TTC549 (cell line): Measurements from ENCODE around the gene MRPL27.
"Not testable (repeated sequence)": the region's sequence is repeated elsewhere in the genome, so short reads cannot be mapped to it uniquely, and the experiment has no call there.

Source experiments
- FAIRE-seq: peaks from 2 replicates; lab custom pipeline; 2012; peaks lifted over from hg19 to GRCh38; lab: Jason Lieb, UNC

Gene MRPL27

DNA sequence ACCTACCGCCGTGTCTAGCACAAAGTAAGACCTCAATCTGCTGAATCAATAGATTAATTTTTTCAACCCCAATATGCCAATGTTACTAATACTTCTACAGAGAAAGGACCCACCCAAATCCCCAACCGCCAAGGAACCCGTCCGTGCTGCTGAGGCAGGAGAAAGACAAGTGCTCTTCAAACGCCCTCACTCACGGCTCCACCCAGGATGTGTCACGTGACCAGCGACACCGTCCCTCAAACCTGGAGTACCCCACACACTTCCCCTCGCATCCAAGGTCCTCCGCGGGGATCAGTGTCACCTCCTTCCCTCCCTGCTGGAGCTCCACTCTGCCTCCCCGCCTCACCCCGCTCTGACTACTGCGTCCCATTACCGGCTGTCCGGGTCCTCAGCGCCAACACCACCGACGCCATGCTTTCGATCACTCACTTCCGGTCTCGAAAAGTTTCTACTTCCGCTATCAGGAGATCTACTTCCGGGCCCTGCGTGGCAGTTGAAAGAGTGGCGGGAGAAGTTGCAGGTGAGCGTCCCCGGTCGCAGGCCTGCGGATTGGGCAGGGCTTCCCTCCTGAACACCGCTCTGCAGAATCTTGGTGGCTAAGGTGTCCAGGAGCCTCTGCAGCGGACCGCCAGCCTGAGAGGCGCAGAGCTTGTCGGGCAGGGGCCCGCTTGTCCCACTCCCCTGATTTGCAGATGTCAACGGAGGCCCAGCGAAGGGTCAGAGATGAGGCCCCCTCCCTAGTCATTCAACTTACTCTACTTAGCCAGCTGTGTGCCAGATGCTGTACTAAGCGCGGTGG, at the start of gene MRPL27, which contains the start of gene EME1:
TSS of gene MRPL27 (minus strand) at position 427 of the 799 bp plus-strand sequence. CDS start at position 413, 14 bp downstream.
TSS of gene EME1 (plus strand) at position 472 of the 799 bp plus-strand sequence. CDS start 1,980 bp downstream, outside the sequence.
- FAIRE-seq = no peak

DNA sequence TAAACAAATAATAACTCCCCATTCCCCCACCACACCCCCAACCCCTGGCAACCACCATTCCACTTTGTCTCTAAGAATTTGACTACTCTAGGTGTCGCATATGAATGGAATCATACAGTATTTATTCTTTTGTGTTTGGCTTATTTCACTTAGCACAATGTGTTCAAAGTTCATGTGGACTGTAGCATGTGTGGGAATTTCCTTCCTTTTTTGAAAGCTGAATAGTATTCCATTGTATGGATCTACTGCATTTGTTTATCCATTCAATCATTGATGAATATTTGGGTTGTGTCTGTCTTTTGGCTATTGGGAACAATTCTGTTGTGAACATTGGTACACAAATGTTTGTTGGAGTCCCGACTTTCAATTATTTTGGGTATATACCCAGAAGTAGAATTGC, 49.8 kb upstream of the MRPL27 start:
- no peak for FAIRE-seq

DNA sequence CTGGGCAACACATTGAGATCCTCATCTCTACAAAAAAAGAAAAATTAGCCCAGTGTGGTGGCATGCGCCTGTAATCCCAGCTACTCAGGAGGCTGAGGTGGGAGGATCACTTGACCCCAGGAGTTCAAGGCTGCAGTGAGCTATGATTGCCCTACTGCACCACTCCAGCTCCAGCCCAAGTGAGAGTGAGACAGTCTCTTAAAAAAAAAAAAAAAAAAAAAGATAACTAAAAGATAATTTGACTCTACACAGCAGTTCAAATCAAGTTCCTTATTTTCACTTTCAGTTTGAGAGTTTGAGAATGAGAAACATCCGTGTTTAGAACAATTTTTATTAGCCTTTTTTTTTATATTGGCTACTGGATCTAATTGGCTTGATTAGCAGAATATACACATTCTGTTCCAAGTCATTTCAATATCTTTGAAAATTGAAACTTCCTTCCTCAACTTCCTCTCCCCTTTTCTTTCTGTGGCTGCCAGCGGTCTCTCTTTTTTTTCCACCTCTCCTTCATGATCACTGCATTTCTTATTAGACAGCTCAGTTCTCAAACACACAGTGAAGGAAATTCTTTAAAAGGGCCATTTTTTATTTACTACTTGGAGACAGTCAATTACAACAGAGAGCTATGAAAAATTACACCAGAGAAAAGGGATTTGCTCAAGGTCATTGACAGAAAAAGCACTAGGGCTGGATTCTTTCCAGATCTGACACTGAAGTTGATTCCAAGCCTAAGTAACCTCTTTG, 48.5 kb upstream of the MRPL27 start:
- no peak for FAIRE-seq

DNA sequence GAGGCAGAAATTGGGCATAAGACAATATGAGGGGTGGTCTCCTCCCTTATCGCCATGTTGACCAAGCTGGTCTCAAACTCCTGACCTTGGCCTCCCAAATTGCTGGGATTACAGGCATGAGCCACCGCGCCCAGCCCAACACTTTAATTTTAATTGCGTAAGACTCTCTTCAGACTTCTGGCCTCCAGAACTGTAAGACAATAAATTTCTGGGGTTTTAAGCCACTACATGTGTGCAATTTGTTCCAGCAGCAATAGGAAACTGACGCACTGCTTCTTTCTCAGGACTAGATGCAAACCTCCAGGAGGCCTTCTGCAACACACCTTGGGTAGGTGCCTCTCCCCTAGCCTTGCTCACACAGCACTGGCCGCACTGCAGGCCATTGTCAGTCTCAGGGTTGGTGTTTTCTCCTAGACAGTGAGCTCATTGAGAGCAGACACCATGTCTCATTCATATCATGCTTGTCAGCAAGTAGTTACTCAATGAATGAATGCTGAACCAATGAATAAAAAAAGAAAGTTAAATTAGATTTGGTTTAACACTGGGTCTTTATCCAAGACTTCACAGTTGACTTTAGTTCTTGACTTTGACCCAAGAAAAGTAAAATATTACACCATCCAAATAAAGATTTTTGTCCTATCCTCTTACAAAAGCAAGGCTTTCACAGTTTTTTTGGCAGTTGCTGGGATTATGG, 47.6 kb upstream of the MRPL27 start:
- no peak for FAIRE-seq

DNA sequence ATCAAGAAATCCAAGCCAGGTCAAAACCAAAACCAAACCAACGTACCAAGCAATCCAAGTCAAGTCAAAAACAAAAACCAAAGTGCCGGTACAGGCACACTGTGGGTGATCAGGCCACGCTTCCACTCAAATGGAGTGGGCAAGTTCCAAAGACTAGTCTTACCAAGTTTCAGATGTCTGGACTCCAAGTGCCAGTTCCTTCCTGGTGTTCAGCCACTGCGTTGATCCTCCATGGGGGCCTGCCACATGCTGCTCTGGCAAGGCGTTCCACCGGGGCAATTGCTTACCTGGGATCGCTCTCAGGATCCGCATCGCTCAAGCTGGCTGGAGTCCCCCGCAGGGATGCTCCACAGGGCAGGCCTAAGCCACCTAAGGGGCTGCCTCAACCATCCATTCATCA, 46.6 kb upstream of the MRPL27 start:
- FAIRE-seq = not testable (repeated sequence)

DNA sequence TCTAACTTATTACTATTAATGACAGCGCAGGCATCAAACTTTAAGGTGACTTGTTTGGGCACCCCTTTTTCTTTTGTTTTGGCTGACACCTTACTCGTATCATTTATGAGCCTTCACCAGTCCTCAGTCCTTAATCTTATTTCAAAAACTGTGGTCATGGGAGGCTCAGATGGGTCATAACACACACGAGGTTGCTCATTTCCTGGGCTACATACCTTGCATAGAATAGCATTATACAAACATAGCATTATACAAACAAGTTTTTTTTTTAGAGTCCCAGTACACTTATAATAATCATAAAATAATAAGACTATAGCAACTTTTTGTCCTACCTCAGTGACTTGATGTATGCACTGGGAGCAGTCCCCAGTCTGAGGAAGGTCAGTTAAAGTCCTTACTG, 41.8 kb upstream of the MRPL27 start:
- FAIRE-seq = no peak

DNA sequence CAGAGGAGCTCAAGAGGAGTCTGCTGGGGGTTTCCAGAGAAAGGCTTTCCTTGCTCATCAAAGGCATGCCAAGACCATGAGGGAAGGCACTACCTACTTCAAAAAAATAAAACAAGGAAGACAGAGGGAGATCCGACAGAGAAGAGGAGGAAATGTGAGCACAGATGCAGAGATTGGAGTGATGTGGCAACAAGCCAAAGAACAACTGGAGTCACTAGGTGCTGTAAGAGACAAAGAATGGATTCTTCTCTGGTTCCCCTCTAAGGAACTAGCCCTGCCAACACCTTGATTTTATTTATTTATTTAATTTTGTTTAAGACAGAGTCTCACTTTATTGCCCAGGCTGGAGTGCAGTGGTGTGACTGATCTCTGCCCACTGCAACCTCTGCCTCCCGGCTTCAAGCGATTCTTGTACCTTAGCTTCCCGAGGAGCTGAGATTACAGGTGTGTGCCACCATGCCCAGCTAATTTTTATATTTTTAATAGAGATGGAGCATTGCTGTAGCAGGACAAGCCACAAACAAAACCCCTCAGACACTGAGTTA, 39.3 kb upstream of the MRPL27 start:
- no peak for FAIRE-seq

DNA sequence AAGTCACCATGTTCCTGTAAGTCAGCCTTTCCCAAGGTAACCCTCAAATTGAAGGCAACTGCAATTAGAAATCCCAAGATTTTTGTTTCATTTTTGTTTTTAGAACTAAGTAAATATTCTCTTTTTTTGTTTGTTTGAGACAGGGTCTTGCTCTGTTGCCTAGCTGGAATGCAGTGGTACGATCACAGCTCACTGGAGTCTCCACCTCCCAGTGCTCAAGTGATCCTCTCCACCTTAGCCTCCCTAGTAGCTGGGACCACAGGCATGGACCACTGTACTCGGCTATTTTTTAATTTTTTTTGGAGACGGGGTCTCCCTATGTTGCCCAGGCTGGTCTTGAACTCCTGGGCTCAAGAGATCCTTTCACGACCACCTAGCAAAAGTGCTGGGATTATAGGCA, 34.9 kb upstream of the MRPL27 start:
- no peak for FAIRE-seq

DNA sequence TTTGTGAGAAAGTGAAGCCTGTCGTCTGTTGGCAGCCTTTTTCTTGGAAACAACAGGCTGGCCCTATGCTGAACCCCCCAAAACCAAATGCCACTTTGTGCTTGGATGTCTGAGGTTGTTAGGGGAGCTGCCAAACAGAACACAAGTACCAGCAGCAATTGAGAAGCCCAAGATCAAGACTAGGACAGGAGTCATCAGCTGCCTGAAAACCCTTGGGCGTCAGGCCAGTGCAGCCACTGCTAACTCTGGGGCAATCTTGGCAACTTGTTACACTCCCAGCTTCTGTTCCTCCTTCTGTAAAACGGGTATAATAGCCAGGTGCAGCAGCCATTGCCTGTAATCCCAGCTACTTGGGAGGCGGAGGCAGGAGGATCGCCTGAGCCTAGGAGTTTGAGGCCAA, 33.6 kb upstream of the MRPL27 start:
- no peak for FAIRE-seq

DNA sequence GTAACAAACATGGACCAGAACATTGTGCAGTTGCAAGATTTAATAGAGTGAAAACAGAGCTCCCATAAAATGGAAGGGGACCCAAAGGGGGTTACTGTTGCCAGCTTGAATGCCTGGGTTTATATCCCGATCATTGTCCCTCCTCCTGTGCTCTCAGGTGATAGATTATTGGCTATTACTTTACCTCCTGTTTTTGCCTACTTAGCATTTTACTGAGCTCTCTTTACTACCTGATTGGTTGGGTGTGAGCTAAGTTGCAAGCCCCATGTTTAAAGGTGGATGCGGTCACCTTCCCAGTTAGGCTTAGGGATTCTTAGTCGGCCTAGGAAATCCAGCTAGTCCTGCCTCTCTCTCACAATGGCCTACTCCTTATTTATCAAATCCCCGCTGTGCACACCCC, 32.4 kb upstream of the MRPL27 start:
- not testable (repeated sequence) for FAIRE-seq

DNA sequence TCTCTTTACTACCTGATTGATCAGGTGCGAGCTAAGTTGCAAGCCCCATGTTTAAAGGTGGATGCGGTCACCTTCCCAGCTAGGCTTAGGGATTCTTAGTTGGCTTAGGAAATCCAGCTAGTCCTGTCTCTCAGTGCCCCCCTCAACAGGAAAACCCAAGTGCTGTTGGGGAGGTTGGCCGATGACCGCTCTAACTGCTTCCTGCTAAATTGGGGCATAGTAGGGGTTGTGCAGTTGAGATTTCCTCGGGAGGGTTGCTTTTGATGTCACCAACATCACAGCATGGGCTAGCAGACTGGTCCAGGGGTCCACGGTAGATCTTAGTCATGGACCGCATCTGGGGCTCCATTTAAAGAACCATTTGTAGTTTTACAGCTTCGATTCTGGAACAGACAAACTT, 26.6 kb upstream of the MRPL27 start:
- FAIRE-seq = not testable (repeated sequence)

DNA sequence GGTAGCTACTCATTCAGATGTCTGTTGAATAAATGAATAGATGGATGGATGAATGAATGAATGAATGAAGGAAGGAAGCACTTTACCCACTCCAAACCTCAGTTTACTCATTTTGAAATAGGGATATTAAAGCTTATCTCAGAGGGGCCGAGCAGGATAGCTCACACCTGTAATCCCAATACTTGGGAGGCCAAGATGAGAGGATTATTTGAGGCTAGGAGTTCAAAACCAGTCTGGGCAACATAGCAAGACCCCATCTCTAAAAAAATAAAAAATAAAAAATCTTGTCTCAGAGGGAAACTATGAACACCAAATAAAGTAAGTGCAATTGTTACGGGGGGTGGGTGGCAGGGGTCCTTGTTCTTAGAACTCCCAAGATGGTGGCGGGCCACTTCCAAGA, 25.7 kb upstream of the MRPL27 start:
- not testable (repeated sequence) for FAIRE-seq

DNA sequence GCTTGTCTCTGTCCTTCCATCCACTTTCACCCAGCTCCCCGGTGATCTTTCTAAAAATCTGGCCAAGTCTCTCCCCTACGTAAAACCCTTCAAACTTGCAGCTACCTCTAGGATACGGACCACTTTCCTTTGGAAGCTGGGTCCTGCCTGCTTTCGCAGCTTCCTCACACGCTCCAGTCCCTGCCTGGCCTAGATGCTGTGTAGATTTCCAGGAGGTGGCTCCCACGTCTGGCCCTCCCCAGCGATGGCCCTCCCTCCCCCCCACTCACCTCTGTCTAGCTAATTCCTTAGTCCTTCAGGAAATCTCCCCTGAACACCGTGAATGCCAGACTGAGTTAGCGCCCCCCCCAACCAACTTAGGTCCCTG, 24.9 kb upstream of the MRPL27 start:
- no peak for FAIRE-seq

DNA sequence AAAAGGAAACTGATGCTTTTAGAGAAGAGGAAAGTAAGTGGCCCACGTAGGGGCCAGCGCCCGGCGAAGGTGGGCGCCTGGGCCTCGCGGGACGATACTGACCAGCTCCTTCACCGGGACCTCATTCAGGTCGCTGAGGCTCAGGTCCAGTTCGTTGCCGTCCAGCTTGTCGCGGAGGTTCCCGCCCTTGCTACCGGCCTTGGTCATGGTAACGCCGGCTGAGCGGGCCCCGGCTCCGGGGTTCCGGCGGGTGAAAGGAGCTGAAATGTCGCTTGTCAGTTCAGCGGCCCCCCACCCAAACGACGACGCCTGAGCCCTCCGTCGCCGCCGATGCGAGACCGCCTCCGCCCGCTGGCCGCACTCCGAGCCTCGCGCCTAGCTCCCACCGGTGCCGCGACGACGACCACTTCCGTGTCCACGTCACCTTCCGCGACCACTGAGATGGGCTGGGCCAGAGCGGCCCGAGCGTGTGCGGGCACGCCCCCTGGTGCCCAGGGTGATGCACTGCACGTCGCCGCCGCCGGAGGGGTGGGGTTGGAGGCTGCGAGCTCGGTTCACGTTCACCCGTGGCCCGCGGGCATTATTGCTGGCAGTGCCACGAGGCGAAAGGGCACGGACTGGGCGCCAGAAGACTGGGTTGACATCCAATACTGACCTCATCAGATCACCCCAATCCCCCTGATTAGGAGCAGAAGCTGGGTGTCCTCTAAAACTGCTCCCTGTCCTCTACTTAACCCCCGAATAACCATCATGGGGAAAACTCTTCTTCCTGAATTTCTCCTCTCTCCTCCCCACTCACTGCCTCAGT, 24.3 kb upstream of the MRPL27 start, which contains the start of gene LRRC59:
TSS of gene LRRC59 (minus strand) at position 413 of the 808 bp plus-strand sequence. CDS start at position 207, 206 bp downstream.
- no peak for FAIRE-seq

DNA sequence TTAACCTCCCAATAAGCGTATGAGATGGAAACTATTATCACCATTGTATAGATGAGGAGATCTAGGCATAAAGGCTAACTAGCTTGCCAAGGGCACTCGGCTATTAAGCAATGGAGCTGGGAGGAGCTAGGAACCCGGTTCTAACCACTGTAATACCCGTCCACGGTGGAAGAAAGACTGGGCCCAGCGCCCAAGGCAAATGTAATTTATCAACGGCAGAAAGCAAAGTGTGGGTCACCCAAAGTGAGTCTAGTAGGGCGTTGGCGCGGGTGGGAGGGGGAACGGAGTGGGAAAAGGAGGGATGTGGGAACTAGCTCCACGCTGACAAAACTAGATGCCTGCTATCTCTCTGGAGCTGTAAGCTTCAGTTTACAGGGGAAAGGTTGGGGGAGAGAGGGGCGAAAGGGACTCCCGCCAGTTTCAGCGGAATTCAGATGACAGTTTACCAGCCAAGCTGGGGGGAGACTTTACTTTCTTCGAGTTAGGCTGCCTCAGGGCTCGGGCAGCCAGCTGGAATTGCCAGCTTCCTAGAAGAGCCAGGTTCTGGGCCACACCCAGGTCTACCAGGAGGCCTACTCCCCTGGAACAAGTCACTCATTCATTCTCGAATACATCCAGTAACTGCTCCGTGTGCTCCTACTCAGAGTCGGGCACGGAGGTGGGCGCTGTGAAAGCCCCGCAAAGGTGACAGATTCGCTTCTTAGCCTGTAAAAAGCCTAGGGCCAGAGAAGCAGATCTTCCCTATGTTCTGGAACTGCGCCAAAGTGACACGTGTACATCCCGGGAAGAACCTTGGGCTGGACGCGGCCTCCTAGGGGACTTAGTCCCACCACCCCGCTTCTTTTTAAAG, 23.5 kb upstream of the MRPL27 start:
- FAIRE-seq = no peak

DNA sequence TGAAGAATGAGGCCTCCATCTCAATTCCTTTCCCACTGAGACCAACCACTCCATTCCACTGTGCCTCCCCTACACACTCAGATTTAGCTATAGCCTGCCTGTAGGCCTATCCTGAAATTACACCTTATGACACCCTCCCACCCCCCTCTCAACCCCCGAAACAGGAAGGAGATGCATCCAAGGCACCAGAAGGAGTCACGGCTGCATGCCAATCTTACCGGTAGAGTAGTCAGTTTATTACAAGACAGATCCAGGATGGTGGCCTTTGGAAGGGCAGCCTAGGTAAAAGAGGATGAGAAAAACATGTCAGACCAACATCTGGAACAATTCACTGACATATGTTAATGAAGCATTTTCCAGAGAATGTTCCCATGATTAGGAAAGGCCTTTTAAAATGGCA, 21.7 kb upstream of the MRPL27 start:
- FAIRE-seq = no peak

DNA sequence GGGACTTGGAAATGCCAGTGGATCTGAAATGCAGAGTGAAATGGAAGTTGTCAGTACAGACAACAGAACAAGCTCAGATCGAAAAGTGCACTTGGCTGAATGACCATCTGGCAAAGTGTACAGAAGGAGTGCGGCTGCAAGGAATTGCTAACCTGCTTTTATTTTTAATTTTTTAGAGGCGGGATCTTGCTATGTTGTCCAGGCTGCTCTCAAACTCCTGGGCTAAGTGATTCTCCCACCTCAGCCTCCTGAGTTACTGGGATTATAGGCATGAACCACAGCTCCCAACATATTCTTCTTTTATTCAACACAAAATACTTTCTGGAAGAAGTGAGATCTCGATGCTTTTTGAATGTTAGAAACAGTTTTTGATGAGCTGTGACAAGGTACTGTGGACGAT, 20.7 kb upstream of the MRPL27 start:
- no peak for FAIRE-seq

DNA sequence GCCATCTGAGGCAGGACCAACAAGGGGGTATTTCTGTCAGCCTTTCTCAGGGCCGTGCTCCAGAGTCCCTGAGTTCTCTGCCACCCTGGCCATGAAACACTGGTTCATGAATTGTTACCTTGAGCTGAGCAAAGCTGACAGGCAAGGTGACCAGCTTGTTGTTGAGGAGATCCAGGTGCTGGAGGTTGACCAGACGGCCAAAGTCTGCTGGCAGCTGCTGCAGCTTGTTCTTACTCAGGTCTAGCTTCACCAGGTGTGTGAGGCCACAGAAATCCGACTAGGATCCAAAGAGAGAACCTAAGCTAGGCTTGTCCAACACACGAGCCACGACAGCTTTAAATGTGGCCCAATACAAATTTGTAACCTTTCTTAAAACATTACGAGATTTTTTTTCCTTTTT, 19.6 kb upstream of the MRPL27 start:
- FAIRE-seq = no peak

DNA sequence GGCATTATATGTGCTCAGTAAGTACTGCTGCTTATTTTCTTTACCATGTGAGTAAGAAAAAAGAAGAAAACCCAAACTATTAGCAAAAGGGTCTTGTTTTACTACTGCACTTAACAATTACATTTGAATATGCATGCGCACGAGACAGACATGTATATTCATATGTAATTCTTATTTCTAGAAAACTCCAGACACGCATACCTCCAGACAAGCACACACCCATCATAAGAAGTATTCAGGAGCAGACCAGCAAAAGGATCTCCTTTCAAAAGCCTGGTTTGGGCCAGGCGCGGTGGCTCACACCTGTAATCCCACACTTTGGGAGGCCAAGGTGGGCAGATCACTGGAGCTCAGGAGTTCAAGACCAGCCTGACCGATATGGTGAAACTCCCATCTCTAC, 16.6 kb upstream of the MRPL27 start:
- FAIRE-seq = no peak

DNA sequence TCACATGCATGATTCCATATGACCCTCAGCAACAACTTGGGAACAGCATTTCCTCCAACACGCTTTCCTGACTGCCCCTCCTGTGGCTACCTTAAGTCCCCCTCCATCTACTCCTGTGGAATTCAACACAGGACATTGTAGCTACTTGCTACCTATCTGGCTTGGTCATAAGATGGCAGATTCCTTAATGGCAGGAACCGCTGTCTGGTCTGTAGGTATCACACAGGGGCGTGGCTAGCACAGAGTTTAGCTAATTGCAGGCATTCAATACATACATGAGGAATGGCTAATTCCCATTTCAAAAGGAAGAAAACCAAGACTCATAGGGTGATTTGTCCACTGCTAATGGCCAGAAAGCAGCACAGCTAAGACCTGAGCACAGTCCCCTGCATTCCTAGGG, 15.7 kb upstream of the MRPL27 start:
- FAIRE-seq = no peak

DNA sequence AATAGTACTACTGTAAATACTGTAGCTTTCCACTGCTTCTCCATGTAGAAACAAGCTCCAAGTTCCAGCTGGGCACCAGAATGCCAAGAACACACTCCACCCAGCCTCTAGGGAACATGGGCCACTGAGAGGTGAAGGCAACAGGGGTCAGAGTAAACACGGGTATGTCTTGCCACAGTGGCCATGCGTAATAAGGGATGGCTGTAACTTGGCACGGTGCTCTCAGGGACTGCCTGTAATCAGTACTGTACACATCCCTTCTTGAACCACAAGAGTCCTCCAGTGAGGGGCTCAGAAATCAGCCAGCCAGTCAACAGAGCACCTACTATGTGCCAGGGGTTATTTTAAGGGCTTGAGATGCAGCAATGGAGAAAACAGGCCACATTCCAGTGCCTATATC, 13.5 kb upstream of the MRPL27 start:
- no peak for FAIRE-seq
